GM19240 (cell line): ENCODE data around the gene TAL1.
A peak's percentile ranks its signal among the peaks of the same experiment; 100 is the strongest.
"Not testable (repeated sequence)": the region's sequence is repeated elsewhere in the genome, so short reads cannot be mapped to it uniquely, and the experiment has no call there.

Experiments
- DNase-seq: peaks from one replicate; pipeline ENCODE4 v3.0.0; 2011; ENCODE audit warnings: low spot score; ENCODE audit not compliant: insufficient read length

Gene TAL1

GRCh38 chr1:47232187-47232874 lies at the start of gene TAL1:
TAL1 (minus strand) TSS chr1:47232225; CDS start chr1:47225888, 6,337 bp downstream.
- no peak for DNase-seq

GRCh38 chr1:47280142-47280541 lies 48.1 kb upstream of the TAL1 start:
- DNase-seq, result no peak

- no peak for DNase-seq
These were observed 44.8 kb upstream of the TAL1 start for GRCh38 chr1:47276850-47277249.

GRCh38 chr1:47275811-47276210 lies 43.8 kb upstream of the TAL1 start:
- not testable (repeated sequence) for DNase-seq

GRCh38 chr1:47265529-47265928 lies 33.5 kb upstream of the TAL1 start:
- not testable (repeated sequence) for DNase-seq

- peak; percentile 34 for DNase-seq
These were observed 30.9 kb upstream of the TAL1 start for GRCh38 chr1:47262787-47263413.

GRCh38 chr1:47257224-47257623 lies 25.2 kb upstream of the TAL1 start:
- DNase-seq, result no peak

GRCh38 chr1:47252795-47253194 lies 20.8 kb upstream of the TAL1 start:
- DNase-seq, result no peak

- DNase-seq, result no peak
These were observed 20.3 kb upstream of the TAL1 start for GRCh38 chr1:47252369-47252768.

GRCh38 chr1:47249755-47250154 lies 17.7 kb upstream of the TAL1 start:
- DNase-seq, result no peak

GRCh38 chr1:47244339-47244862 lies 12.4 kb upstream of the TAL1 start:
- DNase-seq, result no peak

- DNase-seq, result no peak
These were observed 11.9 kb upstream of the TAL1 start for GRCh38 chr1:47243910-47244309.

GRCh38 chr1:47241114-47242113 lies 9.4 kb upstream of the TAL1 start:
- no peak for DNase-seq

GRCh38 chr1:47238935-47239592 lies 7.0 kb upstream of the TAL1 start:
- DNase-seq, result no peak

- DNase-seq, result no peak
These were observed 3.8 kb upstream of the TAL1 start for GRCh38 chr1:47235806-47236205.

- DNase-seq, result no peak
These were observed 3.2 kb upstream of the TAL1 start for GRCh38 chr1:47235241-47235681.

- no peak for DNase-seq
These were observed 1.2 kb upstream of the TAL1 start for GRCh38 chr1:47233186-47233585.

GRCh38 chr1:47231301-47232186 lies 481 bp downstream of the TAL1 start:
- no peak for DNase-seq

- no peak for DNase-seq
These were observed 1.2 kb downstream of the TAL1 start for GRCh38 chr1:47230692-47231300.
